ENCODE measurements around the gene CPNE6. TPM values are rescaled to one million over a fixed set of nuclear protein-coding genes. Genes with fewer than 3 reads are reported as not detected.

Gene CPNE6
- total and polyA plus RNA-seq, 2 of the 13 experiments (the other 11 are each of a cell fraction or from before 2014, with no cell fraction given) = not detected

- TF ChIP-seq ZNF362 (CRISPR knock-in tag; IDR thresholded peaks at IDR 0.05; ENCODE audit: borderline replicate concordance) = no peak
- no peak for TF ChIP-seq CSRNP2 (CRISPR knock-in tag; conservative IDR thresholded peaks at IDR 0.05; ENCODE audit: low read depth)
- TF ChIP-seq HNRNPUL1 (IDR thresholded peaks at IDR 0.05; ENCODE audit: low read depth, low read length) = no peak
- TF ChIP-seq SPEN (CRISPR knock-in tag; IDR thresholded peaks at IDR 0.05; ENCODE audit: low read depth) = peak; percentile 77; the same call in 1 of the 2 replicates
- peak; percentile 100 for TF ChIP-seq SMC3 (IDR thresholded peaks at IDR 0.05; ENCODE audit: low read length)
- TF ChIP-seq TP53 (CRISPR knock-in tag; conservative IDR thresholded peaks at IDR 0.05) = no peak
- no peak for TF ChIP-seq CENPT (CRISPR knock-in tag; IDR thresholded peaks at IDR 0.05; ENCODE audit: low read depth)
- TF ChIP-seq ZNF503 (CRISPR knock-in tag; IDR thresholded peaks at IDR 0.05) = no peak
- no peak for TF ChIP-seq ZFP62 (CRISPR knock-in tag; IDR thresholded peaks at IDR 0.05)
- no peak for TF ChIP-seq FOXM1 (CRISPR knock-in tag; IDR thresholded peaks at IDR 0.05)
- TF ChIP-seq MYNN (CRISPR knock-in tag; IDR thresholded peaks at IDR 0.05; ENCODE audit: low read depth) = 0 out of 2 replicates have a peak, but pooled peaks have one; percentile 56
- TF ChIP-seq KLF16 (CRISPR knock-in tag; IDR thresholded peaks at IDR 0.05) = peak in 1 of 2 experiments; percentile 54; a peak in 1 of 4 replicates
- no peak for TF ChIP-seq ZNF232 (CRISPR knock-in tag; IDR thresholded peaks at IDR 0.05; ENCODE audit: borderline replicate concordance)
- TF ChIP-seq NFAT5 (CRISPR knock-in tag; IDR thresholded peaks at IDR 0.05) = no peak
- TF ChIP-seq ZNF253 (CRISPR knock-in tag; IDR thresholded peaks at IDR 0.05; ENCODE audit: borderline replicate concordance) = no peak
- TF ChIP-seq MAFK (conservative IDR thresholded peaks at IDR 0.05 in 1 of 2, IDR thresholded peaks at IDR 0.05 in 1 of 2; ENCODE audit: low read length in 2 of 2) = no peak
- TF ChIP-seq ZNF577 (CRISPR knock-in tag; IDR thresholded peaks at IDR 0.05; ENCODE audit: borderline replicate concordance, low read depth) = no peak
Measured at GRCh38 chr14:24058260-24058950, 13.0 kb upstream of the CPNE6 start (continued).

Measured in HepG2 (cell line).